ENCODE results near the gene KCNH6.

KCNH6 gene

GRCh38 chr17:63546308-63547082 is 23.3 kb downstream of the KCNH6 start:
- Histone ChIP-seq H3K27me3 (ENCODE audit: insufficient read depth, poor library complexity, severe bottlenecking) (no peaks in the 10 kb centered on the region), H3K4me3 (replicated peaks; ENCODE audit: insufficient read depth, low read length) (no peak overlapping the region), H3K27ac (replicated peaks) (no peak overlapping the region)
- DNase-seq (ENCODE audit: low read depth in 1 of 2, low spot score in 1 of 2), result no peak
- no peak for TF ChIP-seq SPI1 (IDR thresholded peaks at IDR 0.05; ENCODE audit: borderline replicate concordance, low read depth)
- TF ChIP-seq GABPA (IDR thresholded peaks at IDR 0.05; ENCODE audit: low read depth), result no peak
- no peak for TF ChIP-seq REST (IDR thresholded peaks at IDR 0.05; ENCODE audit: insufficient replicate concordance, low read depth)
- TF ChIP-seq POLR2AphosphoS5 (IDR thresholded peaks at IDR 0.05; ENCODE audit: low read depth), result no peak
- no peak for TF ChIP-seq CTCF (IDR thresholded peaks at IDR 0.05; ENCODE audit: insufficient read depth, low read length)

GRCh38 chr17:63547083-63547523 is 23.9 kb downstream of the KCNH6 start:
- Histone ChIP-seq H3K27ac (replicated peaks) (no peak overlapping the region), H3K27me3 (ENCODE audit: insufficient read depth, poor library complexity, severe bottlenecking) (no peaks in the 10 kb centered on the region), H3K4me3 (replicated peaks; ENCODE audit: insufficient read depth, low read length) (no peak overlapping the region)
- no peak for TF ChIP-seq POLR2AphosphoS5 (IDR thresholded peaks at IDR 0.05; ENCODE audit: low read depth)
- TF ChIP-seq SPI1 (IDR thresholded peaks at IDR 0.05; ENCODE audit: borderline replicate concordance, low read depth), result no peak
- TF ChIP-seq REST (IDR thresholded peaks at IDR 0.05; ENCODE audit: insufficient replicate concordance, low read depth), result no peak
- TF ChIP-seq GABPA (IDR thresholded peaks at IDR 0.05; ENCODE audit: low read depth), result no peak
- TF ChIP-seq CTCF (IDR thresholded peaks at IDR 0.05; ENCODE audit: insufficient read depth, low read length), result no peak
- DNase-seq (ENCODE audit: low read depth in 1 of 2, low spot score in 1 of 2), result no peak

- Histone ChIP-seq H3K27ac (replicated peaks) (peak overlapping the region; percentile 96), H3K27me3 (ENCODE audit: insufficient read depth, poor library complexity, severe bottlenecking) (no peaks in the 10 kb centered on the region), H3K4me3 (replicated peaks; ENCODE audit: insufficient read depth, low read length) (peak overlapping the region; percentile 60)
- DNase-seq (ENCODE audit: low read depth in 1 of 2, low spot score in 1 of 2), result no peak
- TF ChIP-seq SPI1 (IDR thresholded peaks at IDR 0.05; ENCODE audit: borderline replicate concordance, low read depth), result no peak
- 0 out of 2 replicates have a peak, but pooled peaks have one; percentile 9 for TF ChIP-seq POLR2AphosphoS5 (IDR thresholded peaks at IDR 0.05; ENCODE audit: low read depth)
- no peak for TF ChIP-seq GABPA (IDR thresholded peaks at IDR 0.05; ENCODE audit: low read depth)
Observed at GRCh38 chr17:63549289-63549945, 26.3 kb downstream of the KCNH6 start.

Data from HL-60 (cell line).